OCI-M1 (cell line): ENCODE data around the gene FICD.

Experiments
- DNase-seq: peaks from one replicate; lab custom pipeline; 2025; lab: John Stamatoyannopoulos, UW

FICD gene

GRCh38 chr12:108567406-108568337 is 52.6 kb downstream of the FICD start:
- DNase-seq: no peak

GRCh38 chr12:108568338-108569154 is 53.5 kb downstream of the FICD start:
- DNase-seq: no peak
